ENCODE measurements around the gene ZNF628.

The ZNF628 gene

GRCh38 chr19:55476100-55476775 is at the start of gene ZNF628:
ZNF628 (plus strand) TSS chr19:55476617; CDS start chr19:55479911, 3,294 bp downstream.
- Mint-ChIP-seq H3K27me3 (no peaks in the 10 kb centered on the region), H3K4me1 (ENCODE audit: low read depth) (peaks cover 33% of the 10 kb centered on the region), H3K27ac (peak within 1 kb of the TSS; percentile 90), H3K36me3 (ENCODE audit: low read depth) (peaks cover 14% of the 10 kb centered on the region), H3K4me3 (peak within 1 kb of the TSS; percentile 87), H3K9me3 (no peaks in the 10 kb centered on the region)
- intact Hi-C loops (cut with micrococcal nuclease), result loop anchor here (1.0 to 2.0 kb wide), 2 partner anchors 14 to 123 kb away; partner anchors contain the start of gene FIZ1

DNA sequence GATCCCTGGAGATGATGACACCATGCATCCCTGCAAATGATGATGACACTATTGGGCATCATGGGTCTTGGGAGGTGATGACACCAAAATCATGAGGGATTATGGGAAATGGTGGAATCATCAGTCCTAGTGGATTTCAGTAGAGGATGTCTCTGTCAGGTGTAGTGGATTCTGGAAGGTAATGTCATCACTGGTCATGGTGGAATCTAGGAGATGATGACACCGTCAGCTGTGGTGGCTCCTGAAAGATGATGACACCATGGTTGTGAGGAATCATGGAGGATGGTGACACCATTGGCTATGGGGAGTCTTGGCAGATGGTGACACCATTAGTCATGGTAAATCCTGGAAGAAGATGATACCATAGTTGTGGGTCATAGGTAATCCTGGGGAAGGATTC is 45.2 kb upstream of the ZNF628 start:
- Mint-ChIP-seq H3K27ac (no peak overlapping the region), H3K9me3 (no peaks in the 10 kb centered on the region), H3K36me3 (ENCODE audit: low read depth) (no peaks in the 10 kb centered on the region), H3K4me1 (ENCODE audit: low read depth) (no peaks in the 10 kb centered on the region), H3K4me3 (no peak overlapping the region), H3K27me3 (peaks cover 54% of the 10 kb centered on the region)
- intact Hi-C loops (cut with micrococcal nuclease), result no loop called here

DNA sequence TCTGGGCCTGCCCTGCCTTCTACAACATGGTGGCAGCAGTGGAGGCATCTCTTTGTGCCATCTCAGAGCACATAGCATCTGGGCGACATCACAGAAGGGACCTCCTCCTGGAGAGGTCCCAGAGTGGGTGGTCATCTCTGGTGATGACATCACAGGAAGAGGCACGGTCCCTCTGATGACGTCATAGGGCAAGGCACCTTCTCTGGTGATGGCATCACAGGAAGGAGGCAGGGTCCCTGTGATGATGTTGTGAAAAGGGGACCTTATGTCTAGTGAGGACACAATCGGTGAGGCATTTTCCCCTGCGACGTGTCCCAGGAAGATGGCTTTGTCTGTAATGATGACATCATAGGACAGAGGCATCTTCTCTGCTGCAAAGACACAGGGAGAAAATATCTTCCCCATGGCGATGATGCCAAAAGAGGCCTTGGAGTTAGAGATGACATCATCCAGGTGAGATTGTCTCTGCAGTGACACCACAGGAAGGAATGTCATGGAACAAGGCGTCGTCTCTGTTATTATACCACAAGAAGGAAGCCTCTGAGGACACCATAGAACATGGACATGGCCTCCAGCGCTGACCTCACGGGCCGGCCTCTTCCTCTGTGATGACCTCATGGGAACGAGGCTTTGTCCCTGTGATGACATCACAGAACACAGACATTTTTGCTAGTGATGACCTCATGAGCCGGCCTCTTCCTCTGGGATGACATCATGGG is 44.0 kb upstream of the ZNF628 start:
- no peaks in the 10 kb centered on the region for H3K9me3 Mint-ChIP-seq
- H3K4me3 Mint-ChIP-seq, result no peak overlapping the region
- intact Hi-C loops (cut with micrococcal nuclease), result no loop called here
- H3K27me3 Mint-ChIP-seq, result peaks cover 58% of the 10 kb centered on the region
- peaks cover 2% of the 10 kb centered on the region for H3K4me1 Mint-ChIP-seq (ENCODE audit: low read depth)
- H3K36me3 Mint-ChIP-seq (ENCODE audit: low read depth), result no peaks in the 10 kb centered on the region
- H3K27ac Mint-ChIP-seq, result no peak overlapping the region

DNA sequence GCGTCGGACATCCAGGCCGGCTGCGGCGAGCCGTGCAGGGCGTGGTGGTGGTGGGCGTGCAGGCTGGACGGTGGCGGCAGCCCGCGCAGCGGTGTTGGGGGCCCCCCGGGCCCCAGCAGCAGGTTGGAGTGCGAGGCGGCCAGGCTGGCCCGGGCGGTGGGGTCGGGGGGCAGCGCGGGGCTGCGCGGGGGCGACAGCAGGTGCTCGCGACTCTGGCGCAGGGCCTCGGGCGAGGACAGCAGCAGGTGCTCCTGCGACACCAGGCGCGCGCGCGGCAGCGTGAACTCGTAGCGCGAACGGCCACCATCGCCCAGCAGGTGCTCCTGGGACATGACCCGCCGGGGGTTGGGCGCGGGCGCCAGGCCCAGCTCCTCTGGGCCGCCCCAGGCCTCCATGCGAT is 43.1 kb upstream of the ZNF628 start:
- Mint-ChIP-seq H3K9me3 (no peaks in the 10 kb centered on the region), H3K36me3 (ENCODE audit: low read depth) (no peaks in the 10 kb centered on the region), H3K27ac (no peak overlapping the region), H3K27me3 (peaks cover 58% of the 10 kb centered on the region), H3K4me3 (no peak overlapping the region), H3K4me1 (ENCODE audit: low read depth) (peaks cover 5% of the 10 kb centered on the region)
- intact Hi-C loops (cut with micrococcal nuclease), result no loop called here

GRCh38 chr19:55434356-55434919 is 42.0 kb upstream of the ZNF628 start:
- H3K27ac Mint-ChIP-seq, result no peak overlapping the region
- H3K4me1 Mint-ChIP-seq (ENCODE audit: low read depth), result peaks cover 11% of the 10 kb centered on the region
- intact Hi-C loops (cut with micrococcal nuclease), result no loop called here
- no peak overlapping the region for H3K4me3 Mint-ChIP-seq
- no peaks in the 10 kb centered on the region for H3K36me3 Mint-ChIP-seq (ENCODE audit: low read depth)
- peaks cover 59% of the 10 kb centered on the region for H3K27me3 Mint-ChIP-seq
- no peaks in the 10 kb centered on the region for H3K9me3 Mint-ChIP-seq

- peaks cover 60% of the 10 kb centered on the region for H3K27me3 Mint-ChIP-seq
- intact Hi-C loops (cut with micrococcal nuclease), result no loop called here
- no peaks in the 10 kb centered on the region for H3K9me3 Mint-ChIP-seq
- peaks cover 17% of the 10 kb centered on the region for H3K4me1 Mint-ChIP-seq (ENCODE audit: low read depth)
- no peak overlapping the region for H3K27ac Mint-ChIP-seq
- no peaks in the 10 kb centered on the region for H3K36me3 Mint-ChIP-seq (ENCODE audit: low read depth)
- H3K4me3 Mint-ChIP-seq, result no peak overlapping the region
These were observed 41.4 kb upstream of the ZNF628 start for GRCh38 chr19:55435020-55435419.

DNA sequence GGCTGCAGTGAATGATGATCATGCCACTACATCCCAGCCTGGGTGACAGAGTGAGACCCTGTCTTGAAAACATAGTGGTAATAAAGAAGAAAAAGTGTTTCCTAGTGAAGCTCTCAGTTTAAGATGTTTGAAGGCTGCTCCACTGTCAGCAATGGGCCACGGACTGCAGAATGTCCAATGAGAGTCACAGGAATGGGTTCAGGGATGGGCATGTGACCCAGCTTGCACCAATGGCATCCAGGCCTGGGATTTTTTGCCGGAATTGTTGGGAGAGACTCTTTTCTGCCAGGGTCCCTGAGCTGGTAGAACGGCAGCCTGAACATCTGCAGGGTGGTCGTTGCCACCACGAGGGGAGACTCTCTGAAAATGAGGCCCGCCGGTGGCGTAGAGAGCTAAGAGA is 39.6 kb upstream of the ZNF628 start:
- Mint-ChIP-seq H3K27ac (no peak overlapping the region), H3K4me1 (ENCODE audit: low read depth) (peaks cover 33% of the 10 kb centered on the region), H3K36me3 (ENCODE audit: low read depth) (no peaks in the 10 kb centered on the region), H3K9me3 (no peaks in the 10 kb centered on the region), H3K4me3 (no peak overlapping the region), H3K27me3 (peaks cover 61% of the 10 kb centered on the region)
- intact Hi-C loops (cut with micrococcal nuclease), result no loop called here

DNA sequence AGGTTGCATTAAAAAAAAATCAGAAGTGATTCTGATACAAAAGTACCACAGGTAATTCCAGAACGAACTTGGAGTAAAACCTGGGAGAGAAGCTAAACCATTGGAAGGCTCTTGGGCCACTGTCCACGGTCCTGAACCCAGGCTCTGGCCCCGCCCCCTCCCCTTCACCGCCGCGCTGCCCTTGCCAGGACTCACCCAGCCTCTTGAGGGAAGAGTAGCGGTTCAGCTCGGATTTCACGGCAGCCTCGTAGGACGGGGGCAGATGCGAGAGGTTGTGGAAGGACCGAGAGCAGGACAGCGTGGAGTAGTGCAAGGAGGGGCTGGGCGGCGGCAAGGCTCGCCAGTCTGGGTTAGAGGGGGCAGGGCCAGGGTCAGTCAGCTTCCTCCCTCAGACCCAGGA is 39.0 kb upstream of the ZNF628 start:
- intact Hi-C loops (cut with micrococcal nuclease), result no loop called here
- Mint-ChIP-seq H3K4me3 (no peak overlapping the region), H3K27me3 (peaks cover 60% of the 10 kb centered on the region), H3K9me3 (no peaks in the 10 kb centered on the region), H3K27ac (no peak overlapping the region), H3K4me1 (ENCODE audit: low read depth) (peaks cover 34% of the 10 kb centered on the region), H3K36me3 (ENCODE audit: low read depth) (no peaks in the 10 kb centered on the region)

DNA sequence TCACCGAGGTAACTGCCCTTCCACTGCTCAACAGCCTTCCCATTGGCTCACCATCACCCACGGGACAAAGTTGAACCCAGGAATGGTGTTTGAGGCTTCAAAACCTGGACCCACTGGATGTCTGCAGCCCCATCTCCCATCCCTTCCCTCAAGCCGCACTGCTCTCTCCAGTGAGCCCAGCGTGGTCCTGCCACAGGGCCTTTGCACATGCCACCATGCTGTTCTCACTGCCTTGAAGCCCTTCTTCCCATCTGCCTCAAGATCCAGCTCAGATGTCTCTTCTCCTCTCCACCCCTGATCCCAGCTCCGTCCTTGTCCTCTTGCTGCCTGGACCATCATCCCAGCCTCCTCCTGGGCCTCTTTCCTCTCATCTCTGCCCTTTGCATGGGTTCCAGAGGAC is 37.4 kb upstream of the ZNF628 start:
- Mint-ChIP-seq H3K4me3 (no peak overlapping the region), H3K27me3 (peaks cover 68% of the 10 kb centered on the region), H3K9me3 (no peaks in the 10 kb centered on the region), H3K4me1 (ENCODE audit: low read depth) (peaks cover 42% of the 10 kb centered on the region), H3K27ac (no peak overlapping the region), H3K36me3 (ENCODE audit: low read depth) (no peaks in the 10 kb centered on the region)
- intact Hi-C loops (cut with micrococcal nuclease), result no loop called here

GRCh38 chr19:55440411-55441105 is 35.9 kb upstream of the ZNF628 start:
- H3K27me3 Mint-ChIP-seq, result peaks cover 83% of the 10 kb centered on the region
- peaks cover 42% of the 10 kb centered on the region for H3K4me1 Mint-ChIP-seq (ENCODE audit: low read depth)
- H3K4me3 Mint-ChIP-seq, result peak overlapping the region; percentile 2
- no peaks in the 10 kb centered on the region for H3K36me3 Mint-ChIP-seq (ENCODE audit: low read depth)
- intact Hi-C loops (cut with micrococcal nuclease), result no loop called here
- H3K27ac Mint-ChIP-seq, result peak overlapping the region; percentile 66
- H3K9me3 Mint-ChIP-seq, result no peaks in the 10 kb centered on the region

- no peaks in the 10 kb centered on the region for H3K9me3 Mint-ChIP-seq
- H3K4me3 Mint-ChIP-seq, result peak overlapping the region; percentile 40
- H3K27me3 Mint-ChIP-seq, result peaks cover 87% of the 10 kb centered on the region
- H3K4me1 Mint-ChIP-seq (ENCODE audit: low read depth), result peaks cover 42% of the 10 kb centered on the region
- H3K36me3 Mint-ChIP-seq (ENCODE audit: low read depth), result no peaks in the 10 kb centered on the region
- intact Hi-C loops (cut with micrococcal nuclease), result no loop called here
- H3K27ac Mint-ChIP-seq, result peak overlapping the region; percentile 66
These were observed 35.1 kb upstream of the ZNF628 start for GRCh38 chr19:55441319-55441691.

DNA sequence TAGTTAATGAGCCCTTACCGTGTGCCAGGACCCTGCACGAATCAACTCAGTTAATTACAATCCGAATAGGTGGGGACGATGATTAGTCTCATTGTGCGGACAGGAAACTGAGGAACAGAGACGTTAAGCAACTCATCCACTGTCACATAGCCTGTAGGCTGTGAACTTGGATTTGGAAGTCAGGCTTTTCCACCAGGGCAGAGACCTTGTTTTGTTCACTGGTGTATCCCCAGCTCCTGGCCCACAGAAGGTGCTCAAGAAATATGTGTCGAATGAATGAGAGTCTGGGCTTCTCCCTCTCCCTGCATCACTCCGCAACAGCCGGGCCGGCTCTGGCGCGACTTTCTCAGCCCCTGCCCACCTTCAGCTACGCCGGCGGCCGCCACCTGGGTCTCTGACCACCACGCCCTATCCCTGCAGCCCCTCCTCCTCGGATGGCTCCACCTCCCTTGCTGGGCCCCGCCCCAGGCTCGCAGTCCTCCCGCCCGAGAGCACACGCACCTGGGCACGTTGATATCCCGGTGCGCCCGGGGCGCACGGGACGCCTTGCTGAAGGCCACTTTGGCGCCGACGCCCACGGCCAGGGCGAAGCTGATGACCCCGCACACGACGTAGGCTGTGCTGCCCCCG is 34.6 kb upstream of the ZNF628 start:
- Mint-ChIP-seq H3K4me1 (ENCODE audit: low read depth) (peaks cover 42% of the 10 kb centered on the region), H3K4me3 (no peak overlapping the region), H3K27ac (peak overlapping the region; percentile 66), H3K36me3 (ENCODE audit: low read depth) (no peaks in the 10 kb centered on the region), H3K9me3 (no peaks in the 10 kb centered on the region), H3K27me3 (peaks cover 85% of the 10 kb centered on the region)
- intact Hi-C loops (cut with micrococcal nuclease), result no loop called here

- no peak overlapping the region for H3K27ac Mint-ChIP-seq
- H3K4me1 Mint-ChIP-seq (ENCODE audit: low read depth), result peaks cover 39% of the 10 kb centered on the region
- intact Hi-C loops (cut with micrococcal nuclease), result no loop called here
- peak overlapping the region; percentile 39 for H3K4me3 Mint-ChIP-seq
- H3K27me3 Mint-ChIP-seq, result peaks cover 79% of the 10 kb centered on the region
- H3K36me3 Mint-ChIP-seq (ENCODE audit: low read depth), result no peaks in the 10 kb centered on the region
- no peaks in the 10 kb centered on the region for H3K9me3 Mint-ChIP-seq
These were observed 34.0 kb upstream of the ZNF628 start for GRCh38 chr19:55442372-55442961.
